OCI-LY1 (cell line): ENCODE results near the gene KAT6B.

ENCODE experiments used
- CTCF ChIP-seq: fragments of 200-600 bp; sonication (generic), shearing (Covaris generic); IDR thresholded peaks from 2 replicates; pipeline ENCODE4 v1.5.1; 2017; ENCODE audit warnings: mild to moderate bottlenecking, antibody characterized with exemption, low read length, moderate library complexity, mixed read lengths
- EZH2 ChIP-seq: fragments of 200-600 bp; sonication (generic), shearing (Covaris generic); IDR thresholded peaks from 2 replicates; pipeline ENCODE4 v1.8.0; 2017; ENCODE audit warnings: borderline replicate concordance, mixed run types, mild to moderate bottlenecking, antibody characterized with exemption, low read length, moderate library complexity, mixed read lengths

- TF ChIP-seq CTCF (no peak), EZH2 (no peak)
These were observed 49.6 kb downstream of the KAT6B start for GRCh38 chr10:74875966-74876365.
